ENCODE data around the gene UPP1. TPM values are rescaled to one million over a fixed set of nuclear protein-coding genes. Genes with fewer than 3 reads are reported as not detected.

Gene UPP1
- total and polyA plus RNA-seq, 2 of the 13 experiments (the other 11 are each of a cell fraction or from before 2014, with no cell fraction given): 5.7 to 9.8 TPM

- TF ChIP-seq ATF7-NPFF (CRISPR knock-in tag; IDR thresholded peaks at IDR 0.05; ENCODE audit: low read depth) (no peak), ZNF713 (CRISPR knock-in tag; IDR thresholded peaks at IDR 0.05) (no peak), RFXANK (CRISPR knock-in tag; IDR thresholded peaks at IDR 0.05) (no peak), ZNF503 (CRISPR knock-in tag; IDR thresholded peaks at IDR 0.05) (peak; percentile 46; the same call in 1 of the 2 replicates), ZFP36 (IDR thresholded peaks at IDR 0.05; ENCODE audit: borderline replicate concordance, low read depth, low read length, partially characterized antibody) (no peak), BRF2 (CRISPR knock-in tag; IDR thresholded peaks at IDR 0.05) (no peak; the same call in 1 of the 2 replicates), SIN3B (IDR thresholded peaks at IDR 0.05; ENCODE audit: low read length) (no peak), CBFB (CRISPR knock-in tag; IDR thresholded peaks at IDR 0.05) (no peak), HMGXB4 (CRISPR knock-in tag; IDR thresholded peaks at IDR 0.05; ENCODE audit: borderline replicate concordance in 1 of 2, low read depth in 1 of 2) (peak in 1 of 2 experiments; percentile 4; a peak in 1 of 4 replicates), AGO1 (IDR thresholded peaks at IDR 0.05; ENCODE audit: low read depth, low read length, poor library complexity, severe bottlenecking) (no peak), CBX1 (IDR thresholded peaks at IDR 0.05; ENCODE audit: low read depth) (no peak), NCOA2 (CRISPR knock-in tag; IDR thresholded peaks at IDR 0.05) (no peak; the same call in 1 of the 2 replicates), ZBTB14 (CRISPR knock-in tag; IDR thresholded peaks at IDR 0.05) (no peak), HCFC1 (IDR thresholded peaks at IDR 0.05; ENCODE audit: low read depth, low read length) (no peak), EEA1 (CRISPR knock-in tag; IDR thresholded peaks at IDR 0.05; ENCODE audit: borderline replicate concordance) (no peak), ZSCAN5A (CRISPR knock-in tag; IDR thresholded peaks at IDR 0.05; ENCODE audit: borderline replicate concordance) (peak; percentile 64; the same call in 1 of the 2 replicates), XRCC5 (optimal IDR thresholded peaks at IDR 0.05; ENCODE audit: low read length) (peak; percentile 61), ETS1 (CRISPR knock-in tag; IDR thresholded peaks at IDR 0.05) (no peak), KDM5B (CRISPR knock-in tag; IDR thresholded peaks at IDR 0.05; ENCODE audit: borderline replicate concordance) (peak; percentile 69; the same call in 1 of the 2 replicates), ZBTB3 (CRISPR knock-in tag; IDR thresholded peaks at IDR 0.05; ENCODE audit: borderline replicate concordance, low read depth) (no peak), ATF3 (CRISPR knock-in tag; IDR thresholded peaks at IDR 0.05) (peak; percentile 85)
These were observed 463 bp upstream of the UPP1 start (continued) for GRCh38 chr7:48088559-48089045.

All from HepG2 (cell line).